RKO (cell line): ENCODE measurements around the gene SPRR1A.

Experiments used
- DNase-seq: peaks from one replicate; pipeline ENCODE4 v3.0.0-alpha.2; 2016; ENCODE audit warnings: low spot score

Gene SPRR1A

DNA sequence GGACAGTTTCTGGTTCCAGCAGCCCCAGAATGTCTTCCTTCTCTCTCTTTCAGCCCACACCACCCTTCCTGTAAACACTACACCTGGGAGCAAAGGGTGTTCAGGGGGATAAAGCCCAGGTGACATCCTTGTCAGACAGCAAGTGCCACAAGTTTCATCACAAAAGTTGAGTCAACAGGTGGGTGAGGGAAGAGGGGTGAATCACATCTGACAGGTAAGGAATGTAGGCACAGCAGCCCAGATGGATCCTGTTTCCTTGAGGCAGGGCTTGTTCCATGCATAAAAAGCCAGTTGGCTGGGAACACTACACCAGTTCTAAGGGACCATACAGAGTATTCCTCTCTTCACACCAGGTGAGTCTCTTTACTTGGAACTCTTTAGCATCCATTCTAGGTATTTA, 47.0 kb downstream of the SPRR1A start, which contains the start of gene SPRR1B:
Gene SPRR1B (plus strand): TSS at position 309 of the 400 bp plus-strand sequence. CDS start 1,143 bp downstream, outside the sequence.
- no peak for DNase-seq

DNA sequence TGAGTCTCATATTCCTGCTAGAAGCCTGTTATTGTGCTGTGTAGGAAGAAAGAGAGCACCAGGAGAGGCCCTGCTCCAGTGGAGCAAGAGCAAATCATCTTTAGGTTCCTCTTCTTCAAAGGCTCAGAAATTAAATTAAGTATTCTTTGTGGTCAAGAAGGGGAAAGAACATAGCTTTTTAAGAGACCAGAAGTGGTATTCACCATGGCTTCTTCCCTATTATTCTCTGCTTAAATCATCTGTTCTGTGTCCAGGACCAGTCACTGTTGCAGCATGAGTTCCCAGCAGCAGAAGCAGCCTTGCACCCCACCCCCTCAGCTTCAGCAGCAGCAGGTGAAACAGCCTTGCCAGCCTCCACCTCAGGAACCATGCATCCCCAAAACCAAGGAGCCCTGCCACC, 48.2 kb downstream of the SPRR1A start:
- no peak for DNase-seq

DNA sequence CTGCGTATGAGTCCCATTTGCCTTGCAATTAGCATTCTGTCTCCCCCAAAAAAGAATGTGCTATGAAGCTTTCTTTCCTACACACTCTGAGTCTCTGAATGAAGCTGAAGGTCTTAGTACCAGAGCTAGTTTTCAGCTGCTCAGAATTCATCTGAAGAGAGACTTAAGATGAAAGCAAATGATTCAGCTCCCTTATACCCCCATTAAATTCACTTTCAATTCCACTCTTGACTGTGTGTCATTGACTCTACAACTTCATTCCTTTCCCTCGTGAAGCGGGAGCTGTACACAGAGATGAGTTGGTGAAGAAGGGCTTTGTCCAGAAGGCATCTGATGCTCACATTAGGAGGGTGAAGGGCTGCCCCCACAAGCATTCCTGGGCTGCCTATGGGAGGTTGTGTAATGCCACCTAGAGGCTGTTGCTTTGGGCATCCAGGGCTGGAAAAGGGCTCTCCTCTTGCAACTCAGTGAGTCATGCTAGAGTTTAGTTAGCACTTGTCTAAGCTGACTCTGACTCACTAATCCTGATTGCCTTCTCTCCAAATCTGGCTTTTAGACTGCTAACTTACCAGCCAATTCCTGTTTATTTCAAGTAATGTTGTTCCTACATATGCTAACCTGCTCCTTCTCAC, 48.9 kb downstream of the SPRR1A start:
- DNase-seq = peak; percentile 90

DNA sequence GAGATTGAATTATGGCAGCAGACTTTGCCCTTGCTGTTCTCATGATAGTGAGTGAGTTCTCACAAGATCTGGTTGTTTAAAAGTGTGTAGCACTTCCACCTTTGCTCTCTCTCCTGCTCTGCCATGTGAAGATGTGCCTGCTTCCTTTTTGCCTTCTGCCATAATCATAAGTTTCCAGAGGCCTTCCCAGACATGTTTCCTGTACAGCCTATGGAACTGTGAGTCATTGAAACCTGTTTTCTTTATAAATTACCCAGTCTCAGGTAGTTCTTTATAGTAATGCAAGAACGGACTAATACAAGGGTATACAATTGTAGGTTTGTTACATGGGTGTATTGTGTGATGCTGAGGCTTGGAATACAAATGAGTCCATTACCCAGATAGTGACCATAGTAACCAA, 51.3 kb downstream of the SPRR1A start:
- DNase-seq = no peak
